Endothelial cell of umbilical vein (primary cell): ENCODE measurements around the gene XRRA1. TPM values are rescaled to one million over a fixed set of nuclear protein-coding genes. Genes with fewer than 3 reads are reported as not detected.

ENCODE experiments used
- BruUV-seq: library from RNA; stranded (reverse); fragments of 400-500 nt; replicated peaks from 2 replicates; lab custom pipeline; 2021; lab: Mats Ljungman, UMichigan
- CTCF ChIA-PET: fragments of 300-600, 350-600 bp; sonication (Branson Sonifier 250); formaldehyde crosslinking; loops from one replicate; lab custom pipeline; 2021; ENCODE audit warnings: antibody characterized with exemption, inconsistent platforms; lab: Charles Lee
- POLR2A ChIA-PET: fragments of 300-600, 350-600 bp; sonication (Branson Sonifier 250); formaldehyde crosslinking; loops from one replicate; lab custom pipeline; 2021; ENCODE audit warnings: antibody characterized with exemption, inconsistent platforms; lab: Charles Lee
- DNase-seq: peaks from one replicate; pipeline ENCODE4 v3.0.0-alpha.2; 2011; ENCODE audit warnings: low read depth, low spot score
- FAIRE-seq: peaks from 2 replicates; lab custom pipeline; 2011; peaks lifted over from hg19 to GRCh38; lab: Jason Lieb, UNC
- H2AFZ ChIP-seq: 2 replicates; pipeline ENCODE4 v1.6.0; 2012; ENCODE audit warnings: low read depth, low read length, control low read depth, inconsistent platforms
- H3K27ac ChIP-seq: 2 replicates; pipeline ENCODE4 v1.5.1; 2011; ENCODE audit warnings: low read depth, mild to moderate bottlenecking, control low read depth, low read length, moderate library complexity; ENCODE audit not compliant: insufficient read depth
- H3K27me3 ChIP-seq, 2 experiments: 2 replicates each; pipeline versions ENCODE4 v1.6.0 to v1.6.1; 2011; ENCODE audit warnings: low read length in 2 of 2, mixed read lengths in 1 of 2; ENCODE audit not compliant: control insufficient read depth in 2 of 2, insufficient read depth in 2 of 2
- H3K36me3 ChIP-seq, 2 experiments: 2 replicates in 1 of 2; 3 replicates in 1 of 2; pipeline ENCODE4 v1.5.1; 2011; ENCODE audit warnings: low read length in 2 of 2, mild to moderate bottlenecking in 1 of 2, moderate library complexity in 1 of 2; ENCODE audit not compliant: control insufficient read depth in 2 of 2, insufficient read depth in 2 of 2; ENCODE audit errors: extremely low read depth in 1 of 2
- H3K4me1 ChIP-seq: 3 replicates; pipeline ENCODE4 v1.5.1; 2011; ENCODE audit warnings: mild to moderate bottlenecking, low read length; ENCODE audit not compliant: control insufficient read depth, insufficient read depth; ENCODE audit errors: extremely low read depth
- H3K4me2 ChIP-seq: 2 replicates; pipeline ENCODE4 v1.6.1; 2011; ENCODE audit warnings: low read length, control low read depth, mixed read lengths; ENCODE audit not compliant: insufficient read depth
- H3K4me3 ChIP-seq, 3 experiments: fragments of 200-600 bp in 1 of 3; sonication (generic), shearing (Covaris generic) in 1 of 3; replicated peaks in 1 of 3; 2 replicates each; pipeline ENCODE4 v1.5.1; 2011 to 2016; ENCODE audit warnings: control low read depth in 3 of 3, low read length in 3 of 3, mild to moderate bottlenecking in 2 of 3, inconsistent platforms in 1 of 3, low read depth in 1 of 3, moderate library complexity in 1 of 3; ENCODE audit not compliant: insufficient read depth in 1 of 3
- H3K79me2 ChIP-seq: 2 replicates; pipeline ENCODE4 v1.6.0; 2012; ENCODE audit warnings: low read length, inconsistent platforms; ENCODE audit not compliant: control insufficient read depth, insufficient read depth
- H3K9ac ChIP-seq: replicated peaks from 2 replicates; pipeline ENCODE3; 2011; ENCODE audit warnings: low read length, control low read depth; ENCODE audit not compliant: insufficient read depth; ENCODE audit errors: extremely low read depth
- H3K9me1 ChIP-seq: replicated peaks from 3 replicates; pipeline ENCODE4 v1.6.0; 2011; ENCODE audit warnings: mild to moderate bottlenecking, low read length; ENCODE audit not compliant: control insufficient read depth, insufficient read depth; ENCODE audit errors: extremely low read depth
- H3K9me3 ChIP-seq: replicated peaks from 2 replicates; pipeline ENCODE4 v1.5.1; 2012; ENCODE audit warnings: low read length, inconsistent platforms; ENCODE audit not compliant: control insufficient read depth, insufficient read depth
- H4K20me1 ChIP-seq: replicated peaks from 2 replicates; pipeline ENCODE3; 2011; ENCODE audit warnings: mild to moderate bottlenecking, low read length; ENCODE audit not compliant: control insufficient read depth, insufficient read depth; ENCODE audit errors: extremely low read depth
- CTCF ChIP-seq, 2 donors: IDR thresholded peaks; 1 replicate in 1 of 2; 2 replicates in 1 of 2; pipeline ENCODE4 v1.5.1; 2011; ENCODE audit warnings: low read length in 2 of 2, mild to moderate bottlenecking in 2 of 2, moderate library complexity in 2 of 2, control low read depth in 1 of 2, inconsistent platforms in 1 of 2, low read depth in 1 of 2; ENCODE audit not compliant: insufficient read depth in 1 of 2; ENCODE audit errors: extremely low read depth in 1 of 2
- EZH2 ChIP-seq: IDR thresholded peaks from 2 replicates; pipeline ENCODE4 v1.6.1; 2012; ENCODE audit warnings: borderline replicate concordance, low read depth, mild to moderate bottlenecking, moderate library complexity, low read length, inconsistent platforms; ENCODE audit not compliant: severe bottlenecking
- FOS ChIP-seq: IDR thresholded peaks from 2 replicates; pipeline ENCODE4 v1.6.1; 2011; ENCODE audit warnings: mild to moderate bottlenecking, low read length, moderate library complexity, borderline replicate concordance; ENCODE audit not compliant: insufficient read depth
- GATA2 ChIP-seq: IDR thresholded peaks from 2 replicates; pipeline ENCODE4 v1.7.0; 2011; ENCODE audit warnings: low read depth, mild to moderate bottlenecking, moderate library complexity, mixed read lengths, low read length; ENCODE audit not compliant: insufficient read length, insufficient read depth
- JUN ChIP-seq: IDR thresholded peaks from 2 replicates; pipeline ENCODE4 v1.6.1; 2011; ENCODE audit warnings: borderline replicate concordance, low read depth; ENCODE audit not compliant: insufficient read length, insufficient read depth
- MAX ChIP-seq: IDR thresholded peaks from 2 replicates; pipeline ENCODE4 v1.6.1; 2011; ENCODE audit not compliant: insufficient read depth, insufficient read length
- MYC ChIP-seq: IDR thresholded peaks from one replicate; pipeline ENCODE4 v1.6.1; 2011; ENCODE audit warnings: mild to moderate bottlenecking, low read depth, low read length
- POLR2A ChIP-seq: IDR thresholded peaks from 2 replicates; pipeline ENCODE4 v1.6.1; 2012; ENCODE audit warnings: low read depth, mild to moderate bottlenecking, control low read depth, low read length
- POLR2AphosphoS5 ChIP-seq: IDR thresholded peaks from 2 replicates; pipeline ENCODE4 v1.6.1; 2012; ENCODE audit warnings: low read depth, mild to moderate bottlenecking, control low read depth, low read length, moderate library complexity; ENCODE audit not compliant: insufficient read depth
- dilution Hi-C: fragments of 300-500 bp; cut with MboI; formaldehyde crosslinking; loops from one replicate; pipeline ENCODE4 v1.15.0; 2019; ENCODE audit warnings: low sequenced_read_pairs; ENCODE audit not compliant: extremely low pct_ligation_motif_present
- intact Hi-C: fragments of 100-400 bp; cut with micrococcal nuclease; formaldehyde crosslinking; loops from one replicate; pipeline ENCODE4 v1.10.0; 2022
- polyA plus RNA-seq, 4 experiments: library from polyadenylated mRNA; depleted of rRNA in 3 of 4; stranded (reverse) in 3 of 4; unstranded in 1 of 4; fragments of >200 nt; gene quantifications; 2 replicates each; pipeline versions ENCODE4 v1.2.1 to v1.2.3, GENCODE V29; 2011 to 2012; ENCODE audit warnings: missing spikeins in 1 of 4
- total RNA-seq: library from RNA; stranded (reverse); gene quantifications from 2 replicates; pipeline ENCODE4 v1.2.3, GENCODE V29; 2021

XRRA1 gene
- total and polyA plus RNA-seq, 2 donors (not counting 3 experiments of a cell fraction or from before 2014, with no cell fraction given): 8.6 to 11.2 TPM

GRCh38 chr11:74988541-74989259 lies 39.8 kb upstream of the XRRA1 start, which contains the start of gene NEU3:
Gene NEU3, plus strand, starts transcription at chr11:74988933. Its CDS starts 128 bp downstream, at chr11:74989061.
- FAIRE-seq (peak; percentile 76), DNase-seq (peak; percentile 82)
- ChIA-PET CTCF (interaction anchor here (0.7 to 2.2 kb wide), 12 partner anchors 14 to 260 kb away, joined by 3 to 16 read pairs (median 4); partner anchors contain the start of genes SPCS2 and XRRA1), POLR2A (interaction anchor here (0.8 kb wide), 1 partner anchor 29 kb away, joined by 3 read pairs; no protein-coding TSS in a partner anchor)
- Histone ChIP-seq H3K9ac (peak within 1 kb of the TSS; percentile 61), H3K9me3 (no peaks in the 10 kb centered on the region), H3K27me3 (no peaks in the 10 kb centered on the region), H3K4me2 (peak within 1 kb of the TSS; percentile 96), H3K36me3 (no peaks in the 10 kb centered on the region), H2AFZ (peak within 1 kb of the TSS; percentile 77), H4K20me1 (no peaks in the 10 kb centered on the region), H3K4me3 (peak within 1 kb of the TSS; percentile 52 to 74 (median 62)), H3K9me1 (no peaks in the 10 kb centered on the region), H3K27ac (peak within 1 kb of the TSS; percentile 25), H3K4me1 (peaks cover 9% of the 10 kb centered on the region), H3K79me2 (no peaks in the 10 kb centered on the region)
- dilution Hi-C loops: no loop called here
- intact Hi-C loops: no loop called here
- no TSS peak for BruUV-seq
- TF ChIP-seq POLR2A: peak; percentile 81
- no peak for TF ChIP-seq FOS
- peak; percentile 89 for TF ChIP-seq POLR2AphosphoS5
- no peak for TF ChIP-seq GATA2
- TF ChIP-seq MYC: no peak

GRCh38 chr11:74984730-74985129 lies 35.8 kb upstream of the XRRA1 start:
- H3K9me3 ChIP-seq: no peaks in the 10 kb centered on the region
- no peaks in the 10 kb centered on the region for H4K20me1 ChIP-seq
- BruUV-seq: no TSS peak
- intact Hi-C loops (no loop called here), dilution Hi-C loops (no loop called here)
- no peaks in the 10 kb centered on the region for H3K79me2 ChIP-seq
- no peaks in the 10 kb centered on the region for H3K27me3 ChIP-seq
- H3K4me1 ChIP-seq: peaks cover 9% of the 10 kb centered on the region
- ChIA-PET CTCF (interaction anchor here (1.1 kb wide), 1 partner anchor 282 kb away, joined by 3 read pairs; no protein-coding TSS in a partner anchor), POLR2A (no interaction called here)
- DNase-seq: no peak
- no peaks in the 10 kb centered on the region for H3K9me1 ChIP-seq
- no peak for FAIRE-seq
- no peak for TF ChIP-seq EZH2
- no peak for TF ChIP-seq FOS
- TF ChIP-seq POLR2A: no peak
- TF ChIP-seq MYC: no peak
- TF ChIP-seq CTCF (IDR thresholded peaks at IDR 0.05; ENCODE audit: extremely low read depth in 1 of 2, insufficient read depth in 1 of 2, low read depth in 1 of 2, low read length in 2 of 2): no peak
- TF ChIP-seq JUN: no peak
- TF ChIP-seq MAX: no peak
- no peak for TF ChIP-seq GATA2
- no peak for TF ChIP-seq POLR2AphosphoS5
- H3K27ac ChIP-seq: no peak overlapping the region
- no peak overlapping the region for H3K9ac ChIP-seq
- no peak overlapping the region for H2AFZ ChIP-seq
- no peak overlapping the region for H3K4me3 ChIP-seq
- H3K36me3 ChIP-seq: peaks cover 0 to 2% of the 10 kb centered on the region in 2 experiments
- H3K4me2 ChIP-seq: no peak overlapping the region
